ENCODE measurements around the gene HRCT1.

DNA sequence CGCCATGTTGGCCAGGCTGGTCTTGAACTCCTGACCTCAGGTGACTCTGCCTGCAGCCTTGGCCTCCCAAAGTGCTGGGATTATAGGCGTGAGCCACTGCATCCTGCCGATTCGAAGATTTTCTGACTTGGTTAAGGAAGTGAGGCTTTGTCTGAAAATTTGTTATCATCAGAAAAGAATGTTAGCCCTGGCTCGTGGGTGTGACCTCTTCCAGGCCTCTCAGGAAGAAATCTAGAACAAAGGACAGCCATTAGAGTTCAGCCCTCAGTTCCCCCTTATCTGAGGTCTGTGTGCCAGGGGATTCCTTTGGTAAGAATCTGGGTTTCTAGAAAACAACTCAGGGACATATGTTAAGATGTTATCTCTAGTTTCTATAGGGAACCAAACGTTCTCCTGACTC, 45.7 kb downstream of the HRCT1 start:
- TF ChIP-seq, protein P1, sequence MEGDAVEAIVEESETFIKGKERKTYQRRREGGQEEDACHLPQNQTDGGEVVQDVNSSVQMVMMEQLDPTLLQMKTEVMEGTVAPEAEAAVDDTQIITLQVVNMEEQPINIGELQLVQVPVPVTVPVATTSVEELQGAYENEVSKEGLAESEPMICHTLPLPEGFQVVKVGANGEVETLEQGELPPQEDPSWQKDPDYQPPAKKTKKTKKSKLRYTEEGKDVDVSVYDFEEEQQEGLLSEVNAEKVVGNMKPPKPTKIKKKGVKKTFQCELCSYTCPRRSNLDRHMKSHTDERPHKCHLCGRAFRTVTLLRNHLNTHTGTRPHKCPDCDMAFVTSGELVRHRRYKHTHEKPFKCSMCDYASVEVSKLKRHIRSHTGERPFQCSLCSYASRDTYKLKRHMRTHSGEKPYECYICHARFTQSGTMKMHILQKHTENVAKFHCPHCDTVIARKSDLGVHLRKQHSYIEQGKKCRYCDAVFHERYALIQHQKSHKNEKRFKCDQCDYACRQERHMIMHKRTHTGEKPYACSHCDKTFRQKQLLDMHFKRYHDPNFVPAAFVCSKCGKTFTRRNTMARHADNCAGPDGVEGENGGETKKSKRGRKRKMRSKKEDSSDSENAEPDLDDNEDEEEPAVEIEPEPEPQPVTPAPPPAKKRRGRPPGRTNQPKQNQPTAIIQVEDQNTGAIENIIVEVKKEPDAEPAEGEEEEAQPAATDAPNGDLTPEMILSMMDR (IDR thresholded peaks at IDR 0.05): no peak
- no peak for TF ChIP-seq EZH2 (IDR thresholded peaks at IDR 0.05; ENCODE audit: borderline replicate concordance, insufficient read depth, low read depth, low read length, poor library complexity, severe bottlenecking)
